Esophagus (tissue), 2 donors: ENCODE results near the gene ZFP3. TPM values are rescaled to one million over a fixed set of nuclear protein-coding genes. Genes with fewer than 3 reads are reported as not detected.

Source experiments
- H3K27ac ChIP-seq, 2 donors: one replicate each; pipeline ENCODE4 v1.5.1; 2013; ENCODE audit warnings: low read depth in 2 of 2, mild to moderate bottlenecking in 2 of 2, inconsistent platforms in 1 of 2, low read length in 1 of 2, moderate library complexity in 1 of 2
- H3K27me3 ChIP-seq, 2 donors: one replicate each; pipeline ENCODE4 v1.6.1; 2013; ENCODE audit warnings: low read length in 2 of 2, control low read depth in 1 of 2, mild to moderate bottlenecking in 1 of 2; ENCODE audit not compliant: insufficient read depth in 2 of 2, control insufficient read depth in 1 of 2
- H3K36me3 ChIP-seq, 2 donors: one replicate each; pipeline ENCODE4 v1.6.1; 2013; ENCODE audit warnings: low read length in 1 of 2; ENCODE audit not compliant: control insufficient read depth in 2 of 2, insufficient read depth in 2 of 2
- H3K4me1 ChIP-seq, 2 donors: one replicate each; pipeline ENCODE4 v1.6.1; 2013; ENCODE audit warnings: low read length in 1 of 2; ENCODE audit not compliant: control insufficient read depth in 2 of 2, insufficient read depth in 2 of 2
- H3K4me3 ChIP-seq, 2 donors: one replicate each; pipeline ENCODE4 v1.5.1; 2013; ENCODE audit warnings: low read length in 2 of 2, mild to moderate bottlenecking in 2 of 2, low read depth in 1 of 2, moderate library complexity in 1 of 2
- H3K9me3 ChIP-seq, 2 donors: one replicate each; pipeline ENCODE4 v1.6.1; 2013; ENCODE audit warnings: mild to moderate bottlenecking in 2 of 2, low read depth in 1 of 2, low read length in 1 of 2, moderate library complexity in 1 of 2; ENCODE audit not compliant: control insufficient read depth in 2 of 2, insufficient read depth in 1 of 2
- WGBS, 2 donors: extraction: QIAGEN DNeasy Blood & Tissue Kit; methylation state at CpG; one replicate each; pipeline ENCODE4 v1.1.7; 2013; 5-methylcytosine and 5-hydroxymethylcytosine counted together
- polyA plus RNA-seq, 2 donors: library from polyadenylated mRNA; stranded (reverse); fragments of 200-250 nt; gene quantifications; one replicate each; pipeline ENCODE4 v1.2.3, GENCODE V29; 2013
- donor health status: healthy with polysubstance abuse.
- donor health status: Bipolar disorder and iron deficiency.

Gene ZFP3
- polyA plus RNA-seq, 2 donors = 1.5 to 1.8 TPM

DNA sequence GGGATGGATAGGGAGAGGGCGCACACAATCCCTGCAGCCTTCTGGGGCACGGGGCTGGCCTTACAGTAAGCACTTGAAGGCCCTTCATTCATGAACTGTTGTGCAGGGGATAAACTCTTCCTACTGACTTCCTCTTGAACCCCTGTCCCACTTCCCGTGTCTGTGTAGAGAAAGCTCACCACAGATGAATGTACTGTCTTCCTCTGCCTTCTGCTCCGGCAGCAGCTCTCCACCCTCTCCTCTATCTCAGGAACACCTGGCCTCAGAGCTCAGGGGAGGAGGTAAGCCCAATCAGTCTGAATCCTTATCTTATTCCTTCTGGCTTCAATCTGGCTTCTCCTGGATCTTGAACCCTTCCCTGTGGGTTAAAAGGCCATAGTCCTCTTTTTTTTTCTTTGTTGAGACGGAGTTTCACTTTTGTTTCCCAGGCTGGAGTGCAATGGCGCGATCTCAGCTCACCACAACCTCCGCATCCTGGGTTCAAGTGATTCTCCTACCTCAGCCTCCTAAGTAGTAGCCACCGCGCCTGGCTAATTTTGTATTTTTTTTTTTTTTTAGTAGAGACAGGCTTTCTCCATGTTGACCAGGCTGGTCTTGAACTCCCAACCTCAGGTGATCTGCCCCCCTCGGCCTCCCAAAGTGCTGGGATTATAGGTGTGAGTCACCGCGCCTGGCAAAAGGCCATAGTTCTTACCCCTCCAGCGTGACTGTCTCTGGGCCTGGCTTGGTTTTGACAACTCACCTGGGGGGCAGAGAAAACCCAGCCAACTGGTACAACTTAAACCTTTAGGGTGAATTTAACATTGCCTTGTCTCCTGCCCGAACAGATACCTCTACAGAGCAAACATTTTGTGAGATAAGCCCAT lies 35.9 kb upstream of the ZFP3 start:
- H3K4me1 ChIP-seq = no peaks in the 10 kb centered on the region
- no peaks in the 10 kb centered on the region for H3K27me3 ChIP-seq
- H3K9me3 ChIP-seq = no peaks in the 10 kb centered on the region
- H3K27ac ChIP-seq = peak overlapping the region in 1 of 2 donors; percentile 34
- no peaks in the 10 kb centered on the region for H3K36me3 ChIP-seq
- no peak overlapping the region for H3K4me3 ChIP-seq
- 59 to 74% methylated on average over 15 of the region's 15 CpGs for WGBS, 2 donors

- Histone ChIP-seq H3K4me1 (no peaks in the 10 kb centered on the region), H3K27me3 (no peaks in the 10 kb centered on the region), H3K27ac (no peak overlapping the region), H3K36me3 (no peaks in the 10 kb centered on the region), H3K9me3 (no peaks in the 10 kb centered on the region), H3K4me3 (no peak overlapping the region)
- WGBS, 2 donors = 100% methylated on average over 1 of the region's 1 CpG
Measured at GRCh38 chr17:5043524-5043923, 34.7 kb upstream of the ZFP3 start.

DNA sequence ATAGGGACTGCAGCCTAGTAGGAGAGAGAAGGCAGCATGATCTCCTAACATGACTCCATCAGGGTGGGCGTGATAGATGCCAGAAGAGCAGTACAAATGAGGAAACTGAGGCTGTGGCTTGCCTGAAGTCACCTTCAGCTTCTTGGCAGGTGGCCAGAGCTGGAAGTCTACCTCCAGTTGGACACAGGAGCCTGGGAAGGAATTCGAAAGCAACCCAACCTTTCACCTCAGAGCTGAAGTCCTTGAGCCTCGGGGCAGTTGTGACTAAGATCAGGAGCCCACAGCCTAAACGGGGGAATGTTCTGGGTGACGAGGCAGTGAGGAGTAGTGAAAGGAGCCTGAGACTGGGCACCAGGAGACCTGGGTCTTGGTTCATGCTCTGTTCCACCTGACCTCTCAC lies 33.6 kb upstream of the ZFP3 start:
- no peaks in the 10 kb centered on the region for H3K9me3 ChIP-seq
- H3K27me3 ChIP-seq = no peaks in the 10 kb centered on the region
- no peaks in the 10 kb centered on the region for H3K4me1 ChIP-seq
- 77 to 85% methylated on average over 5 of the region's 5 CpGs for WGBS, 2 donors
- H3K27ac ChIP-seq = no peak overlapping the region
- no peak overlapping the region for H3K4me3 ChIP-seq
- no peaks in the 10 kb centered on the region for H3K36me3 ChIP-seq

DNA sequence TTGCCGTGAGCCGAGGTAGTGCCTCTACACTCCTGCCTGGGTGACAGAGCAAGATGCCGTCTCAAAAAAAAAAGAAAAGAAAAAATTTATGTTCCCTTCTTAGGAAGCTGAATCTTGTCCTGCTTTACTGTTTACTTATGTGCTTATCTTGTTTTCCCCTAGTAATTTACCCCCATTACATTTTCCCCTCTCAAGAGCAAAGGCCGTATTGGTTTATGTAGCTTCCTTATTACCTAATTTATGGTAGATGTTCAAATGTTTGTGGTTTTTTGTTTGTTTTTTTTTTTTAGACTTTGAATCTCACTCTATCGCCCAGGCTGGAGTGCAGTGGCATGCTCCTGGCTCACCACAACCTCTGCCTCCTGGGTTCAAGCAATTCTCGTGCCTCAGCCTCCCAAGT lies 32.8 kb upstream of the ZFP3 start:
- 71 to 88% methylated on average over 6 of the region's 6 CpGs for WGBS, 2 donors
- no peak overlapping the region for H3K4me3 ChIP-seq

DNA sequence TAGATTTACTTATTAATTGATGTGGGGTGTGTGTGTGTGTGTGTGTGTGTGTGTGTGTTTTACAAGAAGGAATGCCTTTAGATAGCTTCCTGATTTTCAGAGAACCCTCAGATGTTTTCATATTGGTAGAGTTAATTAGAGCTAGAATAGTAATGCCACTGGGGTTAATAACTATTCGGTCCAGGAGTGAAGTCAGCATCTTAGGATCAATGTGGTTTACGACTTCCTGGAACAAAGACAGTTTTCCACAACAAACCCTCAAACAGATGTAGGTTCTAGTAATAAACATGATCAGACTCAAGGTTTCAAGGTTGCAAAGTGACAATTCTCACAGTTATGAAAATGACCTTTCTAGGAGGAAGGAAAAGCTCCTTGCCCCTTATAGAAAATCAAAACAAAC lies 30.8 kb upstream of the ZFP3 start:
- 20 to 22% methylated on average over 2 of the region's 2 CpGs for WGBS, 2 donors
- Histone ChIP-seq H3K36me3 (no peaks in the 10 kb centered on the region), H3K27ac (no peak overlapping the region)

More for the DNA sequence above, 32.8 kb upstream of the ZFP3 start:
- no peaks in the 10 kb centered on the region for H3K27me3 ChIP-seq
- no peak overlapping the region for H3K27ac ChIP-seq
- H3K4me1 ChIP-seq = no peaks in the 10 kb centered on the region
- no peaks in the 10 kb centered on the region for H3K36me3 ChIP-seq
- H3K9me3 ChIP-seq = no peaks in the 10 kb centered on the region

DNA sequence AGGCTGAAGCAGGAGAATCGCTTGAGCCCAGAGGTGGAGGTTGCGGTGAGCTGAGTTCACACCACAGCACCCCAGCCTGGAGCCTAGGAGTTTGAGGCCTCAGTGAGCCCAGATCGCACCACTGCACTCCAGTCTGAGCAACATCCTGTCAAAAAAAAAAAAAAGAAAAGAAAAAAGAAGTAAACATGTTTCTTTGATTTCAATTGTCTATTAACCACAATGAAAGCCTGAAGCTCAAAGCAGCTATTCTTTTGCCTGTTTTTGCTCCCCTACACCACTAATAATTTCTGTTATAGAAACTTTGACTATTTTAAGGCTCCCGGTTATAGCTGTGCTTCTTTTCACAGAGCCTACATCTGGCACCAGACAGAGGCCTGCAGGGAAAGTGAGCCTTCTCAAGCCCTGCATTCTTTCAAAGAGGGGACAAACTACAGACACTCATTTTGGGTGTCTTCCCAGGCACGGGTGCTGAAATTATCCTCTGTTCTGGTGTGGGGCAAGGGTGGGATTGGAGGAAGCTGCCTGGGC lies 28.9 kb upstream of the ZFP3 start:
- no peaks in the 10 kb centered on the region for H3K9me3 ChIP-seq
- no peak overlapping the region for H3K4me3 ChIP-seq
- H3K27me3 ChIP-seq = no peaks in the 10 kb centered on the region
- no peaks in the 10 kb centered on the region for H3K36me3 ChIP-seq
- peak overlapping the region in 1 of 2 donors; percentile 47 for H3K27ac ChIP-seq
- H3K4me1 ChIP-seq = no peaks in the 10 kb centered on the region
- 54 to 60% methylated on average over 5 of the region's 5 CpGs for WGBS, 2 donors

More for the DNA sequence above, 30.8 kb upstream of the ZFP3 start:
- Histone ChIP-seq H3K9me3 (no peaks in the 10 kb centered on the region), H3K27me3 (no peaks in the 10 kb centered on the region), H3K4me3 (no peak overlapping the region), H3K4me1 (no peaks in the 10 kb centered on the region)

- H3K27me3 ChIP-seq = no peaks in the 10 kb centered on the region
- H3K36me3 ChIP-seq = no peaks in the 10 kb centered on the region
- no peak overlapping the region for H3K27ac ChIP-seq
- H3K9me3 ChIP-seq = no peaks in the 10 kb centered on the region
- no peak overlapping the region for H3K4me3 ChIP-seq
- WGBS, 2 donors = 70 to 76% methylated on average over 9 of the region's 9 CpGs
- H3K4me1 ChIP-seq = no peaks in the 10 kb centered on the region
Measured at GRCh38 chr17:5050278-5050677, 28.0 kb upstream of the ZFP3 start.

DNA sequence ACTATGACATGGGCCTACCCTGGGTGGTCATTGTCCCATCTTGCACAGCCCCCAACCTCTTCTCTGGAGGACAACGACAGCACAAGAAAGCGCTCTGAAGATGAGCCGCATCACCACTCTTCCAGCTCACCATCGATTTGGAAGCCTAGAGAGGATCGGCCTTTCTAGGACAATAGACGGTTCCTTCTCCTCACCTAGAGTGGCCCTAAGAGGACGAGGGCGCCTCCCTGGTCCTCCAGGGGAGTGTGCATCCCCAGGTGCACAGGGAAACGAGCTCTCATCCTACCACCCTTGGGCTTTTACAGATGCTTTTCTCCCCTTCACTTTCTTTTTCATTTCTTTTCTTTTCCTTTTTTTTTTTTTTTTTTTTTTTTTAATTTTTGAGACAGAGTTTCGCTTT lies 22.7 kb upstream of the ZFP3 start:
- Histone ChIP-seq H3K27ac (no peak overlapping the region), H3K4me3 (no peak overlapping the region), H3K9me3 (no peaks in the 10 kb centered on the region), H3K27me3 (no peaks in the 10 kb centered on the region), H3K4me1 (no peaks in the 10 kb centered on the region), H3K36me3 (no peaks in the 10 kb centered on the region)
- 89% methylated on average over 10 of the region's 10 CpGs for WGBS, 2 donors

DNA sequence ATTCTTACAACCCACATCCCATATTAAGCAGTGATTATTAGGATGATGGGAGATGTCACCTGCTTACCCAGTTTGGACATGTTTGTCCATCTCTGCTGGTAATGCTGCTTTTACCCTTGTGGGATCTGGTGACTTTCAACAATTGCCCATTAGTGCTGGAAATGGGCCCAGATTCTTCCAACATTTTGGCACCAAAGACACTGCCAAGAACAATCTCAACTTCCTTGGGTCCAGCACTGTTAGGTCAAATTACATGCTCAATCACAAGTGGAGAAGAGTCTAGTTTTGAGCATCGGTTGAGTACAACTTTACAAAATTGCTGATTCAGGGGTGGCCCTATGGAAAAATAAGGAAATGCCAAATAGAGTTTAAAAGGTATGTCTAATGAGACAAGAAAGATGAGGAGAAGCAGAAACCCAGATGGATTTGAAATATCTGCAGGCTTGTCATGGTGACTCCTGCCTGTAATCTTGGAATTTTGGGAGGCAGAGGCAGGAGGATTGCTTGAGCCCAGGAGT lies 13.0 kb upstream of the ZFP3 start:
- 68% methylated on average over 1 of the region's 1 CpG for WGBS, 2 donors
- Histone ChIP-seq H3K36me3 (no peaks in the 10 kb centered on the region), H3K9me3 (no peaks in the 10 kb centered on the region), H3K4me1 (no peaks in the 10 kb centered on the region), H3K27me3 (no peaks in the 10 kb centered on the region), H3K27ac (no peak overlapping the region), H3K4me3 (no peak overlapping the region)

DNA sequence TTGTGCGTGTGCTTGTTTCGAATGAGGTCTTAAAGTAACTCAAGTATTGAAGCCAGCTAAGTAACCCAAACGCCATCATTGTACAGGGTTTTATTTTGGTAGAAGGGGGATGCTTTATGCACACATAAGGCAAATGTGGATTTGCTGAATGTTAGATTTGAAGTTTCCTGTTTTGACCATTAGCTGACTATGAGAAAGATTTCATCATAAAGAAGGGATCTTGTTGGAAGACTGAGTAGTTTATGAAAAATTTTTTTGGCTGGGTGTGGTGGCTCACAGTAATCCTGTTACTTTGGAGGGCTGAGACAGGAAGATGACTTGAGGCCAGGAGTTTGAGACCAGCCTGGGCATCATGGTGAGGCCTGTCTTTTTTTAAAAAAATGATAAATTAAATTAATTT lies 10.0 kb upstream of the ZFP3 start:
- no peak overlapping the region for H3K27ac ChIP-seq
- H3K4me3 ChIP-seq = no peak overlapping the region
- no peaks in the 10 kb centered on the region for H3K9me3 ChIP-seq
- WGBS, 2 donors = 87 to 94% methylated on average over 3 of the region's 3 CpGs
- no peaks in the 10 kb centered on the region for H3K27me3 ChIP-seq
- H3K4me1 ChIP-seq = no peaks in the 10 kb centered on the region
- H3K36me3 ChIP-seq = no peaks in the 10 kb centered on the region
